Ascending aorta (tissue), 2 donors: Measurements from ENCODE around the gene PIGN. TPM values are rescaled to one million over a fixed set of nuclear protein-coding genes. Genes with fewer than 3 reads are reported as not detected.
"Not testable (repeated sequence)": the region's sequence is repeated elsewhere in the genome, so short reads cannot be mapped to it uniquely, and the experiment has no call there.

ENCODE experiments used
- DNase-seq, 2 donors: peaks; one replicate each; pipeline ENCODE4 v3.0.0-alpha.2; 2019; ENCODE audit warnings: low spot score in 2 of 2
- H3K27ac ChIP-seq, 2 donors: fragments of 200-600 bp; sonication (generic); one replicate each; pipeline ENCODE4 v1.5.1; 2016 to 2017; ENCODE audit warnings: mild to moderate bottlenecking in 1 of 2
- H3K27me3 ChIP-seq: fragments of 200-600 bp; sonication (generic); one replicate; pipeline ENCODE4 v1.5.1; 2017
- H3K36me3 ChIP-seq, 2 donors: fragments of 200-600 bp; sonication (generic); one replicate each; pipeline ENCODE4 v1.5.1; 2016
- H3K4me1 ChIP-seq, 2 donors: fragments of 200-600 bp; sonication (generic); one replicate each; pipeline ENCODE4 v1.5.1; 2016 to 2017; ENCODE audit warnings: mild to moderate bottlenecking in 1 of 2
- H3K4me3 ChIP-seq, 2 donors: fragments of 200-600 bp; sonication (generic); one replicate each; pipeline ENCODE4 v1.5.1; 2016 to 2017; ENCODE audit warnings: mild to moderate bottlenecking in 1 of 2
- H3K9me3 ChIP-seq, 2 donors: fragments of 200-600 bp; sonication (generic); one replicate each; pipeline ENCODE4 v1.5.1; 2016
- CTCF ChIP-seq, 3 experiments: fragments of 200-600 bp in 2 of 3; fragments of 450-650 bp in 1 of 3; sonication (generic) in 2 of 3; IDR thresholded peaks; one replicate each; pipeline ENCODE4 v1.5.1; 2016 to 2019; ENCODE audit warnings: antibody characterized with exemption in 3 of 3, mild to moderate bottlenecking in 1 of 3, moderate library complexity in 1 of 3
- intact Hi-C: fragments of 100-400 bp; cut with DNase I; formaldehyde crosslinking; loops from one replicate; pipeline ENCODE4 v1.15.1; 2023
- total RNA-seq: library from RNA; depleted of rRNA; stranded (reverse); fragments of >200 nt; gene quantifications from one replicate; pipeline ENCODE4 v1.1.0, GENCODE V29; 2016

Gene PIGN
- total RNA-seq, 1 donor from 2014 or later, result 12.8 TPM

- Histone ChIP-seq H3K4me1 (peaks cover 0 to 4% of the 10 kb centered on the region in 2 donors), H3K27me3 (no peaks in the 10 kb centered on the region), H3K4me3 (no peak overlapping the region), H3K9me3 (no peaks in the 10 kb centered on the region), H3K36me3 (no peaks in the 10 kb centered on the region), H3K27ac (no peak overlapping the region)
- intact Hi-C loops, result no loop called here
- no peak for TF ChIP-seq CTCF (IDR thresholded peaks at IDR 0.05)
- DNase-seq, result no peak
These were observed 7.6 kb downstream of the PIGN start for GRCh38 chr18:62179213-62179612.

GRCh38 chr18:62177271-62177670 is 9.6 kb downstream of the PIGN start:
- Histone ChIP-seq H3K27me3 (no peaks in the 10 kb centered on the region), H3K4me1 (no peaks in the 10 kb centered on the region), H3K4me3 (no peak overlapping the region), H3K36me3 (no peaks in the 10 kb centered on the region), H3K27ac (no peak overlapping the region), H3K9me3 (no peaks in the 10 kb centered on the region)
- TF ChIP-seq CTCF (IDR thresholded peaks at IDR 0.05), result no peak
- intact Hi-C loops, result no loop called here
- DNase-seq, result no peak

- Histone ChIP-seq H3K27me3 (no peaks in the 10 kb centered on the region), H3K4me1 (no peaks in the 10 kb centered on the region), H3K4me3 (no peak overlapping the region), H3K36me3 (no peaks in the 10 kb centered on the region), H3K27ac (no peak overlapping the region), H3K9me3 (no peaks in the 10 kb centered on the region)
- no peak for DNase-seq
- TF ChIP-seq CTCF (IDR thresholded peaks at IDR 0.05), result no peak
- intact Hi-C loops, result no loop called here
These were observed 11.3 kb downstream of the PIGN start for GRCh38 chr18:62175521-62175920.

- Histone ChIP-seq H3K4me3 (no peak overlapping the region), H3K36me3 (no peaks in the 10 kb centered on the region), H3K27me3 (no peaks in the 10 kb centered on the region), H3K27ac (no peak overlapping the region), H3K9me3 (no peaks in the 10 kb centered on the region), H3K4me1 (no peaks in the 10 kb centered on the region)
- intact Hi-C loops, result no loop called here
- no peak for DNase-seq
- TF ChIP-seq CTCF (IDR thresholded peaks at IDR 0.05), result no peak
These were observed 14.6 kb downstream of the PIGN start for GRCh38 chr18:62172298-62172697.

GRCh38 chr18:62170857-62171256 is 16.0 kb downstream of the PIGN start:
- no peaks in the 10 kb centered on the region for H3K27me3 ChIP-seq
- no peak for DNase-seq

GRCh38 chr18:62166524-62166923 is 20.3 kb downstream of the PIGN start:
- H3K9me3 ChIP-seq, H3K4me3 ChIP-seq, DNase-seq, intact Hi-C loops, H3K27ac ChIP-seq, H3K36me3 ChIP-seq, H3K27me3 ChIP-seq, H3K4me1 ChIP-seq: not testable (repeated sequence)

More at GRCh38 chr18:62170857-62171256, 16.0 kb downstream of the PIGN start:
- no peak for TF ChIP-seq CTCF (IDR thresholded peaks at IDR 0.05)
- no peaks in the 10 kb centered on the region for H3K9me3 ChIP-seq
- intact Hi-C loops, result no loop called here
- H3K36me3 ChIP-seq, result no peaks in the 10 kb centered on the region
- H3K4me3 ChIP-seq, result no peak overlapping the region
- no peak overlapping the region for H3K27ac ChIP-seq
- no peaks in the 10 kb centered on the region for H3K4me1 ChIP-seq
